ENCODE data around the gene CCL14.
"Not testable (repeated sequence)": the region's sequence is repeated elsewhere in the genome, so short reads cannot be mapped to it uniquely, and the experiment has no call there.

Gene CCL14

DNA sequence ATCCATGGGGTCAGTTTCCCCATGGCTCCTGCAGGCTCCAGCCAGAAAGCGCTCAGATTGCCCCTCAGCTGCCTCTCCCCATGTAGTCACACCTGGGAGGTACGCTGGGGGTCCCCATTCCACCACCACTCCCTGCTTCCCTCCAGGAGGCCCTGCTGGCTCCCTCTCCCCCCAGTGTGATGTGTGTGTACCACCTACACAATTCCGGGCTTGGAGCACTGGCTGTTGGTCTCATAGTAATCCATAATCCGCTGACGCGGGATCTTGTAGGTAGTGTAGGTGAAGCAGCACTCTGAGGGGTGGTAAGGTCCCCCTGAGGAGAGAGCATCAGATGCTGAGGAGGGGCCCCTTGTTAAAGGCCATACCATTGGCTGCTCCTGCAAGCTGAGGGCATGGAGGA is 2.4 kb downstream of the CCL14 start:
- no peak for DNase-seq

DNA sequence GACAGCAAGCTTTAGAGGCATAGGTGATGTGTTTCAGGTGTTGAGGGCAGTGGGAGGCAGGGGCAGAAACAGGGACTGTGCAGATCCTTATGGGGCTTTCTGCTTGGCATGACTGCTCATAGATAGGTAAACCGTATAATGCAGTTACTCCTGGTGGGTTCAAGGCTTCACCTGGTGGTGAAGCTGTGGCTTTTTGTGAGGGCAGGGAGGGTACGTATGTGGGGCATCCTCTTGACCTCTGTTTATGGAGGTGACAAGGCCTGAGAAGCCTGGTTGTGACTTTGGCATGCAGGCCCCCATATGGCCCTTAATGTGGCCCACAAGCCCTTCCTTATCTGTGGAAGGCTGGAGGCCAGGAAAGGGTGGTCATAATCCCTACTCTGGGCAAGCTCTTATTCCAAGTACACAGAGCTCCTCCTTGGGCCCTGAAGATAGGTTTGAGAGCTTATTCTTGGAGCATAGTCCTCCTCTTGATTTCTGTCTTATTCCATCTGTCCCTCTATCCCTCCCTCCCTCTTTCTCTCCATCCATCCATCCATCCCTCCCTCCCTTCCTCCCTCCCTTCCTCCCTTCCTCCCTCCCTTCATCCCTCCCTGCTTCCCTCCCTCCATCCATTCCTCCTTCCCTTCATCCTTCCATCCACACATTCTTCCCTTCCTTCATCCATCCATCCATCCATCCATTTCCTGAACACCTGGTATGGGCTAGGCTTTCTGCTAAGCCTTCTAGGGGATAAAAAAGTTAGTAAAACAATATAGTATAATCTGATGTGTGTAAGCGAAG is 3.9 kb downstream of the CCL14 start:
- DNase-seq: no peak

DNA sequence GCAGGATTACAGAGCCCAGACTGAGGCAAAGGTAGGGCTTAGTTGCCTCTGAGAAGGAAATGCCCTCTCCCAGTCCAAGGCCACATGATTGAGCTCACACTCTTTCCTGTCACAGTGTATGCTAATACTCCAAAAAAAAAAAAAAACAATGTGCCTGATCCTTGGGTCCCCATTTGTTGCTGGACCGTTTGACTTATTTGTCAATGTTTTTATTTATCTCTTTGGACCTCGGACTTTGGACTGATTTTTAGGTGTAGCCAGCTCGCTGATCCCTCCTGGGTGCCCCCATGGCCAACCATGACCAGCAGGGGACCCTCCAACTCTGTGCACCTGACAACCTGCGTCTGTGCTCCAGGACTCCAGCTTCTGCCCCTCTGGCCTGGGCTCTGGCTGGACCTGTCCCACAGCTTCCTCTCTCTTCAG is 4.6 kb downstream of the CCL14 start:
- peak; percentile 21 to 22 for DNase-seq

DNA sequence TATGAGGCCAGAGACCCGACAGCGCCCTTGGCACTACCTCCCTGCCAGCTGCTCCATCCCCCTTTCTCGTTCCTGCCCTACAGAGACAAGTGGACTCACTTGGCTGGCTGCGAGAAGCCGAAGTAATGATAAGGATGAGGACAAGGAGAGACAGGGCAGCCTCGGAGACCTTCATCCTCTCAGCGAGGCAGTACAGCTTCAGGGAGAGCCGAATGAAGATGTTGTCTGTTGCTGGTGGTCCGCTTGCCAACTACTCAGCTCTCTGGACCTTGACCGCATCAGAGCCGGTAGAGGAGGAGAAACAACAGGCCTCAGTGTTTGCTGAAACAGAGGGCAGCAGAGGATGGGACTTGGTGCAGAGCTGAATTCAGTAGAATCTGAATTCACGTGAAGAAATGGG is 5.3 kb downstream of the CCL14 start, which contains the start of gene CCL16:
CCL16 (minus strand) TSS at position 252 of the 400 bp plus-strand sequence; CDS start at position 175, 77 bp downstream.
- no peak for DNase-seq

DNA sequence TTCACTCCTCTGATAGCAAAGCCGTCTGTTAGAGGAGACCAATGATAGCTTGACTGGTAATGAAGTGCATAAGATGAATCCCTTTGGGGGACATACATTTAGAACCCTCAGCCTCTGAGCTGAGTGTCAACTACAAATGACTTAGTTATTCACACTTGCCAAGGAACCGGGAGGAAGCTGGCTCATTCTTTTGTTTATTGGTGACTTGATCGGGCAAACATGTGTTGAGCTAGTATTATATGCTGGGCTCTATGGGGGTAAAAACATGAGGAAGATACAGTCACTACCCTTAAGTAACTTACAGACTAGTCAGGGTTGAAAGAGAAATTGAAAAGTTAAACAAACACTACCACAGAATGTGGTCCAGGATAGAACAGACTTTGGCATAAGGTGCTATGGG is 8.2 kb downstream of the CCL14 start:
- DNase-seq: no peak

DNA sequence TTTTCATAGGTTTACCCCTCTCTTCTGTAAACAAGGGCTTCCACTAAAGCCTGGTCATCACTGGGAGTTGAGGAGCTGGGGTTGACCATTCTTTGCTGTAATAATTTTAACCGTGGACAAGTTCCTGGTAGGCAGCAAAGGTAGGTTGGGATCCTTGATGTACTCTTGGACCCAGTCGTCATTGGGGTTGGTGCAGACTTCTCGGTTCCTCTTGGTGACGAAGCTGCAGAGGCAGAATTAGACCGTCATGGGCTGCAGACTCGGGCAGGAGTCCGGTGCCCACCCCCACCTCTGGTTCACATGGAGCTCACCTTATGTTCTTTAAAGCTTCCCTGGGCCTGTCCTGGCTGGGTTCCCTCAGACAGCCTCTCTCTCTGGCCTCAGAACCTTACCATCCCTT is 9.0 kb downstream of the CCL14 start:
- no peak for DNase-seq

DNA sequence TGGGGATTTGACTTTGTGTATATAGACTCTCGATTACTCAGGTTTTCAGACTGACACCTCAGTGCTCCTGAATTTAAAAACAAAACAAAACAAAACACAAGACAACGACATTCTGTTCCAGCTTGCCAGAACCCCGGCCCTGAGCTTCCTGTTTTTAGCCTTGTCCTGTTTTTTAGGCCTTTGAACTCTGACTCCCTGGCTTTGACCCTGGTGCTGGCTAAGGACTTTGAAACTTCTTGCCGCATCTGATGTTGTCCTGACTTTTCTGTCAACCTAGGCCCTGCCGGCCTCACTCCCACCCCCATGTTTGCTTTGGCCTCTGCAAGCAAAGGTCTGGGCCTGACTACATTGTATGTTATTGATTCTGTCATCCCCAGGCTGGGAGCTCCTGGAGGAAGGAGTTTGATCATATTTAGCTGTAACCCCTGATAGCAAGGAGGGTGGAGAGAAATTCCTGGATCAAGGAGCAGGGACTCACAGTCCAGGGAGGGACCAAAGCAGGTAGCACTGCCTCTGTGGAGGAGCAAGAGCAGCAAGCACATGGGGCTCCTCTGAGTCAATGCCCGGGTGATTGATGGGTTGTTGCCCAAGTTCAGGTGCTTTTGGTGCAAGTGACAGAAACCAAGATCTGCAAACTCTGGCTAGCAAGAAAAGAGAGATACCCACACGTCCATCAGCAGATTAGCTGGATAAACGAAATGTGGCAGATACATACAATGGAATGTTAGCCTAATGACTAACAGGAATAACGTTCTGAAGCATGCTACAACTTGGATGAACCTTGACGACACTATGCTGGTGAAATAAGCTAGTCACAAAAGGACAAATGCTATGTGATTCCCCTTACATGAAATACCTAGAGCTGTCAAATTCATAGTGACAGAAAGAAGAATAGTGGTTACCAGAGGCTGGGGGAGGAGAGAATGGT is 12.9 kb downstream of the CCL14 start:
- no peak for DNase-seq

DNA sequence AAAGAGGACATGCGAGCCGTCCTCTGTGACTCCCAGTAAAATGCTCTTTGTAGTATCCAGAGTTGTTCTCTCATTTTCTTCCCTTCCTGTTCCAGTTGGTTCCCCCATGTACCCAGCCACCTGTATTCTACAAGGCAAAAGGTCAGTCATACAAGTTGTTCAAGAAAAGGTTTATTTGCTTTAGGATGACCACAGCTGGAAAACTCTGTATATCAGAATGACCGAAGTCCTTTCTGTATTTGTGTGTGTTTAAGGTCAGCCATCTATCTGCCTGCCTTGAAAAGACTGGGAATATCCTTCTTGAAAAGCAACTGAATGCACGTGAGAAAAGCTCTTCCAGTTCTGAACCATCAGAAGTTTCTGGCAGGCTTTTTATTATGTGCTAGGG is 13.6 kb downstream of the CCL14 start:
- no peak for DNase-seq

DNA sequence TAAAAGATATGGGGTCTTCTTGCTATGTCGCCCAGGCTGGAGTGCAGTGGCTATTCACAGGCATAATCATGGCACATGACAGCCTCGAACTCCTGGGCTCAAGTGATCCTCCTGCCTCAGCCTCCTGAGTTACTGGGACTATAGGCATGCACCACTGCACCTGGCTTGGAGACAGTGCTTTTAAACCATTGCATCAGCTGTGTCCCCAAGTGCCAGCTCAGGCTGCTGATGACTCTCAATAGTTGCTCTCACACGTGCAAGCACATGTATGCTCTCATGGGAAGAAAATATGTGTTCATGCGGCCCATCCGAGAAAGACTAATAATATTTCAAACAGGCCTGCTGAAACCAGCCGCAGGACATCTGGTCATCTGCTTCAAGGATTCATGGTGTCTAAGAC is 14.0 kb downstream of the CCL14 start:
- DNase-seq: no peak

DNA sequence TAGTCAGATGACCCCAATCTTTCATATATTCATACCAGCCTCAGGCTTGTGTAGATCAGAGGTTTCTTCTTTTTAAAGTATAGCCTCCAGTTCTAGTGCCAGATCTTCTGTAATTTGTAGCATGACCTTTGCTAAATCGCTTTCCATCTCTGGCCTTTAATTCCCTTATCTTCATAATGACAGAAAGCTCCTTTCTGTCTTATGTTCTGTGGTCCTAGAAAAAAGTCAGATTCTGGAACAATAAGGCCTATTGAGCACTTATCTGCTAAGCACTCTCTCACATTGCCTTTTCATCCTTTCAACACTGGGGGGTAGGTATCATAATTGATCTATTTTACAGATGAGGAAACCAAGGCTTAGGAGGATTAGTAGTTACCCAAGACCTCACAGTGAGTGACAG is 14.5 kb downstream of the CCL14 start:
- DNase-seq: no peak

DNA sequence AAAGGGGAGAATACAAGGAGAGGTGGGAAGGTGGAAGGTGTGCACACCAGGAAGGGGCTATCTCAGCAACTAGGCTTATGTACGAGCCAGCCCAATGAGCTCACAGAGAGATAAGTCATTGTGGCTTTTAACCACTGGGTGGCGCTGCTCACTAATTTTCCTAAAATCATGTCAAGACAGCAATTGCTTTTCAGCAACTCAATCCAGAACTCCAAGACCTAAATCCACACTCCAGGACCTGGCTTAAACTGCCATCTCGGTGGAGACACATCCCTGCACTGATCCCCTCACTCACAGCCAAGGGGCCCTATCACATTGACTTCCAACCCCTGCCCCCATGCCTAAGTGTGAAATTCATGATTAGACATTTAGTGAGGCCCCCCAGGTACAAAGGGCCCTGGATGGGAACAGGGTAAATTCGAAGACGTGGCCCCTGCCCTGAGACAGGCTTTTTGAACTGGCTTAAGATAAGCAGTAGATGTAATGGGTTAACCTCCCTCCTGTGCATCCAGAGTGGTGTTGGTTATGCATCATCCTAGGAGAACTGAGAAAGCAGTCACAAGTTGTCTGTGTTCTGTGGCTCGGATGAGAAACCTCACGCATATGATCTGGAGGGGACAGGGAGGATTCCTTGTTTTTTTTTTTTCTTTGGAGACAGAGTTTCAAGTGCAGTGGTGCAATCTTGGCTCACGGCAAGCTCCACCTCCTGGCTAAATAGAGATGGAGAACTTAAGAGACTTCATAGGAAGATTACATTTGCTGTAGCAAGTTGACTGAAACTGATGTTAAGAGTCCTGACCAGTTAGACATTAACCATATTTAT is 16.8 kb downstream of the CCL14 start:
- DNase-seq: peak; percentile 73 to 78

DNA sequence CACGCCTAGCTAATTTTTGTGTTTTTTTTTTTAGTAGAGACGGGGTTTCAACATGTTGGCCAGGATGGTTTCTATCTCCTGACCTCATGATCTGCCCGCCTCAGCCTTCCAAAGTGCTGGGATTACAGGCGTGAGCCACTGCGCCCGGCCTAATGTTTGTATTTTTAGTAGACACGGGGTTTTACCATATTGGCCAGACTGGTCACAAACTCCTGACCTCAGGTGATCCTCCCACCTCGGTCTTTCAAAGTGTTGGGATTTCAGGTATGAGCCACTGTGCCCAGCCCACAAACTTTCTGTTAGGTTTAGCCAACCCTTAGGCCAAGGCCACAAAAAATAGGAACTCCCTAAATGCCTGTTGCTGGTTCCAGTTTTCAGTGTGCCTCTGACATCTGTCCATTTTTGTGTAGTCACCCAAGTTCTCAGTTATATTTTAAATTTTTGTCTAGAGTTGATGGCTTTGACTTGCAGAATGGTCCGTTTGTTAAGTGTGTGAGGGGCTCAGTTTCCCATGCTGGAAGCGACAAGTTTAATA is 17.9 kb downstream of the CCL14 start:
- no peak for DNase-seq

DNA sequence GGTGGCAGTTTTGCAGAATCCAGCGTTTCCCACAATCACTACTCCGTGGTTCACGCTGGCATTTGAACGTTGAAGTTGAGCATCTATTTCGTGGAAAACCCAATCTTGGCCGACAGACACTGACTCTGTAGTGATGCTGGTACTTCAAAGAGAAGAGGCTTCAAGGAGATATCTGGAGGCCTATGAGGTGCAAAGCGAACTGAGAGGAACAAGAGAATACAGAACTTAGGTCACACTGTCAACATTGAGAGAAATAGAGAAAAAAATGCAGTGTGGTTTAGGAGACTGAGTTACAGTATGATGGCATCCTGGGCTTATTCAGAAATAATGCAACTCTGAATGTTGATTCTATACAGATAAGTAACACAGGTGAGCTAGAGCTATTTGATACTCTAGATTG is 21.3 kb downstream of the CCL14 start:
- DNase-seq: no peak

DNA sequence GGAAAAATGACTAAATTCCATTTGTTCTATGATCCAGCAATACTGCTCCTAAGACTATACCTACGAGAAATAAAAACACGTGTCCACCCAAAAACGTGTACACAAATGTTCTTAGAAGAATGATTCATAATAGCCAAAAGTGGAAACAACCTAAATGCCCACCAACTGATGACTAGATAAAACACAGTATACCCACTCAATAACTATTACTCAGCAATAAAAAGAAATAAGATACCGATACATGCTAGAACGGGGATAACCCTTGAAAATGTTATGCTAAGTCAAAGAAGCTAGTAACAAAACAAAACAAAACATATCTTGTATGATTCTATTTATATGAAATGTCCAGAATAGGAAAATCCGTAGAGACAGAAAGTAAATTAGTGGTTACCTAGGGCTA is 22.9 kb downstream of the CCL14 start:
- DNase-seq: no peak

DNA sequence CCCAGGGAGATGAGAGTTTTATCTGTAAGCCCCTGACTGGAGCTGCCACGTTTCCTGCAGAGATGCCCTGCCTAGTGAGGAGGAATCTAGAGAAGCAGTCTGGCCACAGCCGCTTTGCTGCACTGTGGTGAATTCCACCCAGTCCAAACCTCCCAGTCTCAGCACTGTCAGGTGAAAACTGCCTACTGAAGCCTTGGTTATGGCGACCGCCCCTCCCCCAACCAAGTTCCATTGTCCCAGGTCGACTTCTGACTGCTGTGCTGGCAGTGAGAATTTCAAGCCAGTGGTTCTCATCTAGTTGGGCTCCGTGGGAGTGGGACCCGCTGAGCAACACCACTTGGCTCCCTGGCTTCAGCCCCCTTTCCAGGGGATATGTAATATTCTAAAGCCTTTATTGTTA is 32.8 kb downstream of the CCL14 start:
- DNase-seq: no peak

DNA sequence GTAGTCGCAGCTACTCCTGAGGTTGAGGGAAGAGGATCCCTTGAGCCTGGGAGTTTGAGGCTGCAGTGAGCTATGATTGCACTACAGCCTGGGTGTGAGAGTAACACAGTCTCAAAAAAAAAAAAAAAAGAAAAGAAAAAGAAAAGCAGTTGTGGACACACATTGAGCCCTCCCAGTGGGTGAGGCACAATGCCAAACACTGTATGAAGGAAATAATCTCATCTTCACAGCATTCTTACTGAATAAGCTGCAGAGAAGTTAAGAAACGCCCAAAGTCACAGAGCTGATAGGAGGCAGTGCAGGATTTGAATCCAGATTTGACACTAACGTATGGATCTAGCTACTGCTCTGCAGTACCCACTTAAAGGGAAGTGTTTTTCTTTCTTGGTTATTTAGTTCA is 37.1 kb downstream of the CCL14 start:
- no peak for DNase-seq

DNA sequence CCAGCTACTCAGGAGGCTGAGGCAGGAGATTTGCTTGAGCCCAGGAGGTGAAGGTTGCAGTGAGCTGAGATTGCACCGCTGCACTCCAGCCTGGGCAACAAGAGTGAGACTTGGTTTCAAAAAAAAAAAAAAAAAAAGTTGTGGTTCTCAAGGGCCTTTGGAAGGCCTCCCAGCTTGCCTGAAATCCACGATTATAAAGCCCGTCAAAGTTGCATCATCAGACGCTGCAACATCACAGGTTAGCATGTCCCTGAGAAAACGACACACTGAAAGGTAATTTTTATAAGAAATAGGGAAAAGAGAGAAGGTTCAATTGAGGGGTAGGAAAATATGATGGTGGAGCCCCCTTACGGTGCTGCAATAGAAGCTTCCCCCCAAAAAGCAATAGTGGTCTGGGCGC is 38.4 kb downstream of the CCL14 start:
- no peak for DNase-seq

DNA sequence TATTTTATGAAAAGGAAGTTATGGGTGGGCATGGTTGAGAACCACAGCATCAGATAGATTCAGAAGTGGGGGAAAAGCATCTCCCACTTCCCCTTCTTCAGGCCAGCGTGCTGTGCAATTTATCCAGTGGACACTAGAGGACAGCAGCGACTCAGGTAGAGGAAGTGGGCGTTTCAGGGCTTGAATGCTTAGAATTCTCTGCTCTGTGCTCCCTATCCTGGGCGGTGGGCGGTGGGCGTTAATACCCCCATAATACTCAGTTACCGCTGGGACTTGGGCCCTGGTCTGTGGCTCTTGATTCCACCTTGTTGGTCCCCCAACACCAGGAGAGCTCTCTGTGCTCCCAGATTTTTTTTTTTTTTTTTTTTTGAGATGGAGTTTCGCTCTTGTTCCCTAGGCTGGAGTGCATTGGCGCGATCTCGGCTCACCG is 39.4 kb downstream of the CCL14 start:
- DNase-seq: peak; percentile 63 to 64

DNA sequence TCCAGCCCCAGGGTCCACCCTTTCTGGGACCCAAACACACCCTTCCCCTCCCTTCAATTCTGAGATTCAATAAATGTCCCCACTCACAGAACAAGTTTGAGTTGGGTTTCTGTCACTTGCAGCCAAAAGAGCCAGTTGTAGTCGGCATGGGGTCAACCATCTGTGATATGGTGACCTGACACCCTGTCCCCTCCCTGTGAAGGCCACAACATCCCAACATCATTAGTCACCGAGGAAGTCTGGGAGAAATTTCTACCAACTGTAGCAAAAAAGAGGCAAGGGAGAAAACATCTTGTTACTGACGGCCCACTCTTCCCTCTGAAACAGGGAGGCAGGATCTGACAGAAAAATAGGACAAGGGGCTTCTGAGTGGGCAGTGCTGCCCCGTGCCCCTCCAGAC is 42.4 kb downstream of the CCL14 start:
- DNase-seq: no peak

DNA sequence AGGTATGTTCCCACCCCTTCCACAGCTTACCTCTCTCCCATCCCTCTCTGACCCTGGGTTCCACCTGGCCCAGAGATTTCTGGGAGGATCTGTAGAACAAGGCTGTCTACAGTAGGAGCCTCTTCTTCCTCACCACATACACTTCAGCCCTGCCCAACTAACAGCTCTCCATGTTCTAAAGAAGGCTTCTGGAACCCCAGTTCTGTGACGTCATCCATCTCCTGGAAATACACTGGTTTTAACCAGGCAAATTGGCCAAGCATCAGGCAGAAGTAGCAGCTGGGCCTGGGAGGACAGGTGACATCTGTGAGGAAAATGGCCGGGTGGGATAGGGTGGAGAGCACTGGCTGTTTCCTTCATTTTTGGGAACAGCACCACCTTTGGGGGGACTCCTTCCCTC is 43.0 kb downstream of the CCL14 start, which contains the start of gene LYZL6:
LYZL6 (minus strand) TSS at position 177 of the 400 bp plus-strand sequence. CDS start 4,357 bp downstream, outside the sequence.
- no peak for DNase-seq

DNA sequence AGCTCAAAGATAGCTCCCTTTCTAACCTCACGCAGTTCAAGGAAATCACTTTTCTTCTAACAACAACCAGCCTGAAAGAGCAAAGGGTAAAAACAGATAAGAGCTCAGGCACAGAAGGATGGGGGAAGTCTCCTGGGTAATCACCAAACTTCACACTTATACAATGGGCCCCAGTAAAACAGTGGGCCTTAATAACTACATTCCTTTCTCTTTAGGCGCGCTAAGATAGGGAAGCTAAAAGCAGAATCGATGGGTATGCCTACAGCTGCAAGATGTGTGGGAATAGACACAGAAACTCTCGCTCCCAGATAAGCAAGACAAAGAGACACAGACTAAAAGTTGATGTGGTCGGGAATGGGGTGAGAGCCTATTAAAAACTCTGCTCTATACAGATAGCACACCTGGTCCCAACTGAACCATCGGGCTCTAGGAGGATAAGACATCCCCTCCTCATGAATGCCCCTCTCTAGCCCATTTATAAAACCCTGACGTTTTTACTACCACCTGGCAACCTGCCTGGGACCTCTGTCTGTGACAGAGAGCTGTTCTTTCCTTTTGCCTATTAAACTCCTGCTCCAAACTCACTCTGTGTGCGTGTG is 43.8 kb downstream of the CCL14 start:
- no peak for DNase-seq

DNA sequence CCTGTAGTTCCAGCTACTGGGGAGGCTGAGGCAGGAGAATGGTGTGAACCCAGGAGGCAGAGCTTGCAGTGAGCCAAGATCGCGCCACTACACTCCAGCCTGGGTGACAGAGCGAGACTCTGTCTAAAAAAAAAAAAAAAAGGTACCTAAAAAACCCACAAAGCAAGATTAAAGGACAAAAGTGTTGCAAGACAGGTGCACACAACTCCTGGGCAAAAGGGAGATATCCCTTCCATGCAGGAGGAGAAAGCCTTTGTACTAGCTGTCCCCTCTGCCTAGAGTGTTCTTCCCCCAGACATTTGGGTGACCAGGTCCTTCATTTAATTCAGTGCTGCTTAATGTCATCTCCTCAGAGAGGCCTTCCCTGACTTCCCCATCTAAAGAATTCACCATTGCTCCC is 48.0 kb downstream of the CCL14 start:
- not testable (repeated sequence) for DNase-seq

All from CD4-positive, alpha-beta T cell treated with Interleukin-4 for 1 hour (primary cell).